Measurements from ENCODE around the gene TTLL9.

DNA sequence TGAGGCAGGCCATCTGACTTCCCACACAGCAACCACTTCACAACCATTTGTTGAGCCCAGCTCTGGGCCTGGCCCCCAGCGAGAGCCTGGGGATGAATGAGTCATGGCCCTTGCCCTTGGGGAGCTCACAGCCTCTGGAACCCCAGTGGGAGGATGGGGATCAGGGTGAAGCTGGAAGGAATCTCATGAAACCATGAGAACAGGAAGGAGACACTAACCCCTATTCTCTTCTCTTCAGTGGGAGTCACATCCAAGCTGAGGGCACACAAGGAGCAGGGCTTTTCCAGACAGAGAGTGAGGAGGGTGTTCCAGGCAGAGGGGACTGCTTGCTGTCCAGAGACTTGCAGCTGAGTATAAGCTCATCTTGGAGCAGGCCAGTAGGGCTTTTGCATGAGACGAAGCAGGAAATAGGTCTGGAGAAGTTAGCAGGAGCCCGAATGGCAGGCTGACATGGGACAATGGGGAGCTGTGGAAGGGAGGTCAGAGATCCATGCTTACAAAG lies 32.5 kb upstream of the TTLL9 start:
- TF ChIP-seq, protein P1, sequence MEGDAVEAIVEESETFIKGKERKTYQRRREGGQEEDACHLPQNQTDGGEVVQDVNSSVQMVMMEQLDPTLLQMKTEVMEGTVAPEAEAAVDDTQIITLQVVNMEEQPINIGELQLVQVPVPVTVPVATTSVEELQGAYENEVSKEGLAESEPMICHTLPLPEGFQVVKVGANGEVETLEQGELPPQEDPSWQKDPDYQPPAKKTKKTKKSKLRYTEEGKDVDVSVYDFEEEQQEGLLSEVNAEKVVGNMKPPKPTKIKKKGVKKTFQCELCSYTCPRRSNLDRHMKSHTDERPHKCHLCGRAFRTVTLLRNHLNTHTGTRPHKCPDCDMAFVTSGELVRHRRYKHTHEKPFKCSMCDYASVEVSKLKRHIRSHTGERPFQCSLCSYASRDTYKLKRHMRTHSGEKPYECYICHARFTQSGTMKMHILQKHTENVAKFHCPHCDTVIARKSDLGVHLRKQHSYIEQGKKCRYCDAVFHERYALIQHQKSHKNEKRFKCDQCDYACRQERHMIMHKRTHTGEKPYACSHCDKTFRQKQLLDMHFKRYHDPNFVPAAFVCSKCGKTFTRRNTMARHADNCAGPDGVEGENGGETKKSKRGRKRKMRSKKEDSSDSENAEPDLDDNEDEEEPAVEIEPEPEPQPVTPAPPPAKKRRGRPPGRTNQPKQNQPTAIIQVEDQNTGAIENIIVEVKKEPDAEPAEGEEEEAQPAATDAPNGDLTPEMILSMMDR (IDR thresholded peaks at IDR 0.05): no peak
- TF ChIP-seq POLR2AphosphoS5 (IDR thresholded peaks at IDR 0.05): no peak

Measured in upper lobe of left lung (tissue), 4 donors.